A673 (cell line): ENCODE measurements around the gene CTNNA1. TPM values are rescaled to one million over a fixed set of nuclear protein-coding genes. Genes with fewer than 3 reads are reported as not detected.

ENCODE experiments used
- BruUV-seq: library from RNA; stranded (reverse); fragments of 400-500 nt; replicated peaks from 2 replicates; lab custom pipeline; 2021; lab: Mats Ljungman, UMichigan
- CTCF ChIA-PET: fragments of 300-600 bp; sonication (Branson Sonifier 250); formaldehyde crosslinking; loops from one replicate; lab custom pipeline; 2022; ENCODE audit warnings: antibody characterized with exemption; lab: Charles Lee
- POLR2A ChIA-PET: fragments of 300-600 bp; sonication (Branson Sonifier 250); formaldehyde crosslinking; loops from one replicate; lab custom pipeline; 2022; ENCODE audit warnings: antibody characterized with exemption; ENCODE audit not compliant: low non-redundant PET; lab: Charles Lee
- DNase-seq: peaks from one replicate; pipeline ENCODE4 v3.0.0-alpha.2; 2015; ENCODE audit warnings: low spot score
- H3K27ac ChIP-seq: fragments of 200-600 bp; sonication (generic); 2 replicates; pipeline ENCODE4 v1.5.1; 2016; ENCODE audit warnings: mixed run types, low read depth, mild to moderate bottlenecking, mixed read lengths, antibody characterized with exemption, low read length; ENCODE audit not compliant: poor library complexity, severe bottlenecking
- H3K27me3 ChIP-seq: fragments of 200-600 bp; sonication (generic); replicated peaks from 2 replicates; pipeline ENCODE4 v1.6.1; 2017; ENCODE audit warnings: mixed run types, low read depth, mild to moderate bottlenecking, mixed read lengths, antibody characterized with exemption, low read length; ENCODE audit not compliant: insufficient read depth, poor library complexity
- H3K36me3 ChIP-seq: fragments of 200-600 bp; sonication (generic); 2 replicates; pipeline ENCODE4 v1.6.1; 2016; ENCODE audit warnings: mixed run types, mild to moderate bottlenecking, mixed read lengths, antibody characterized with exemption, low read length; ENCODE audit not compliant: insufficient read depth, poor library complexity, severe bottlenecking
- H3K4me1 ChIP-seq: fragments of 200-600 bp; sonication (generic); 2 replicates; pipeline ENCODE4 v1.6.1; 2017; ENCODE audit warnings: mixed run types, mild to moderate bottlenecking, mixed read lengths, antibody characterized with exemption, low read length; ENCODE audit not compliant: insufficient read depth, poor library complexity, severe bottlenecking
- H3K4me3 ChIP-seq: fragments of 200-600 bp; sonication (generic); 2 replicates; pipeline ENCODE4 v1.5.1; 2016; ENCODE audit warnings: low read depth, mixed run types, mild to moderate bottlenecking, mixed read lengths, low read length; ENCODE audit not compliant: poor library complexity, severe bottlenecking
- H3K9me3 ChIP-seq: fragments of 200-600 bp; sonication (generic); 2 replicates; pipeline ENCODE4 v1.6.1; 2016; ENCODE audit warnings: mixed run types, low read depth, mild to moderate bottlenecking, mixed read lengths, antibody characterized with exemption, low read length; ENCODE audit not compliant: poor library complexity, severe bottlenecking
- CTCF ChIP-seq: fragments of 300-800, 200-600 bp; sonication (generic); conservative IDR thresholded peaks from 2 replicates; pipeline ENCODE4 v1.5.1; 2017; ENCODE audit warnings: low read depth, mild to moderate bottlenecking, antibody characterized with exemption, low read length, moderate library complexity, mixed read lengths
- EZH2 ChIP-seq: fragments of 200-600 bp; sonication (generic); IDR thresholded peaks from 2 replicates; pipeline ENCODE4 v1.6.1; 2017; ENCODE audit warnings: borderline replicate concordance, low read depth, mild to moderate bottlenecking, mixed read lengths, antibody characterized with exemption, low read length; ENCODE audit not compliant: poor library complexity, severe bottlenecking
- intact Hi-C: fragments of 100-400 bp; cut with micrococcal nuclease; formaldehyde crosslinking; loops from one replicate; pipeline ENCODE4 v1.10.0; 2022; ENCODE audit not compliant: unreplicated experiment
- total RNA-seq: library from RNA; stranded (reverse); gene quantifications from 2 replicates; pipeline ENCODE4 v1.2.3, GENCODE V29; 2021

CTNNA1 gene
- total RNA-seq, 1 experiment from 2014 or later, result 249 TPM

- DNase-seq, result peak; percentile 95
- intact Hi-C loops, result no loop called here
- H3K9me3 ChIP-seq, result no peaks in the 10 kb centered on the region
- H3K4me3 ChIP-seq, result no peak overlapping the region
- H3K36me3 ChIP-seq, result no peaks in the 10 kb centered on the region
- H3K4me1 ChIP-seq, result peaks cover 53% of the 10 kb centered on the region
- POLR2A ChIA-PET, result interaction anchor here (0.7 kb wide), 1 partner anchor 221 kb away, joined by 3 read pairs; no protein-coding TSS in a partner anchor
- TF ChIP-seq EZH2 (no peak), CTCF (no peak)
- H3K27me3 ChIP-seq, result no peaks in the 10 kb centered on the region
- no TSS peak for BruUV-seq
- CTCF ChIA-PET, result interaction anchor here (0.6 kb wide), 1 partner anchor 21 kb away, joined by 3 read pairs; no protein-coding TSS in a partner anchor
- peak overlapping the region; percentile 78 for H3K27ac ChIP-seq
These were observed 221.2 kb downstream of the CTNNA1 start for GRCh38 chr5:138974227-138975063.

- no peak for DNase-seq
- Histone ChIP-seq H3K27me3 (no peaks in the 10 kb centered on the region), H3K4me1 (peaks cover 49% of the 10 kb centered on the region), H3K36me3 (no peaks in the 10 kb centered on the region), H3K4me3 (no peak overlapping the region), H3K9me3 (no peaks in the 10 kb centered on the region), H3K27ac (peak overlapping the region; percentile 78)
- CTCF ChIA-PET, result no interaction called here
- intact Hi-C loops, result no loop called here
- POLR2A ChIA-PET, result interaction anchor here (0.7 kb wide), 1 partner anchor 220 kb away, joined by 3 read pairs; no protein-coding TSS in a partner anchor
- no TSS peak for BruUV-seq
- TF ChIP-seq CTCF (no peak), EZH2 (no peak)
These were observed 222.0 kb downstream of the CTNNA1 start for GRCh38 chr5:138975098-138975847.

- H3K4me3 ChIP-seq, result no peak overlapping the region
- intact Hi-C loops, result no loop called here
- no peaks in the 10 kb centered on the region for H3K27me3 ChIP-seq
- ChIA-PET CTCF (no interaction called here), POLR2A (no interaction called here)
- no peak overlapping the region for H3K27ac ChIP-seq
- H3K4me1 ChIP-seq, result peaks cover 29% of the 10 kb centered on the region
- DNase-seq, result no peak
- no TSS peak for BruUV-seq
- H3K9me3 ChIP-seq, result no peaks in the 10 kb centered on the region
- no peak for TF ChIP-seq CTCF
- TF ChIP-seq EZH2, result no peak
- H3K36me3 ChIP-seq, result no peaks in the 10 kb centered on the region
These were observed 224.9 kb downstream of the CTNNA1 start for GRCh38 chr5:138978080-138978479.
